SU-DHL-6 (cell line): ENCODE results near the gene SLC19A1.

ENCODE experiments used
- H2AFZ ChIP-seq: fragments of 200-600 bp; sonication (generic); 2 replicates; pipeline ENCODE4 v1.6.1; 2014; ENCODE audit warnings: low read depth, mild to moderate bottlenecking, moderate library complexity, mixed read lengths, antibody characterized with exemption, low read length; ENCODE audit not compliant: severe bottlenecking
- H3F3A ChIP-seq: fragments of 200-600 bp; shearing (Covaris generic); 2 replicates; pipeline ENCODE4 v1.6.0; 2016; ENCODE audit warnings: antibody characterized with exemption, mild to moderate bottlenecking; ENCODE audit not compliant: insufficient read depth
- H3K27ac ChIP-seq: fragments of 200-600 bp; sonication (generic); 2 replicates; pipeline ENCODE4 v1.5.1; 2016; ENCODE audit warnings: low read depth, mild to moderate bottlenecking, low read length, moderate library complexity, mixed read lengths
- H3K27me3 ChIP-seq: fragments of 200-600 bp; sonication (generic), shearing (Covaris generic); 2 replicates; pipeline ENCODE4 v1.6.0; 2014; ENCODE audit warnings: mild to moderate bottlenecking, low read length
- H3K36me3 ChIP-seq: fragments of 200-600 bp; sonication (generic); 2 replicates; pipeline ENCODE4 v1.6.1; 2014; ENCODE audit warnings: mild to moderate bottlenecking, low read length, mixed read lengths
- H3K4me2 ChIP-seq: fragments of 300-600, 200-600 bp; shearing (Covaris generic), sonication (generic); 2 replicates; pipeline ENCODE4 v1.6.0; 2014; ENCODE audit warnings: low read length, low read depth, mild to moderate bottlenecking; ENCODE audit not compliant: poor library complexity, severe bottlenecking
- H3K4me3 ChIP-seq: fragments of 200-600 bp; sonication (generic); 2 replicates; pipeline ENCODE4 v1.5.1; 2014; ENCODE audit warnings: antibody characterized with exemption, low read length, mild to moderate bottlenecking, mixed read lengths; ENCODE audit not compliant: insufficient read depth, poor library complexity, severe bottlenecking
- H3K79me2 ChIP-seq: fragments of 200-600 bp; sonication (generic); 2 replicates; pipeline ENCODE4 v1.6.1; 2014; ENCODE audit warnings: mild to moderate bottlenecking, low read length, moderate library complexity; ENCODE audit not compliant: insufficient read depth
- H3K9ac ChIP-seq: fragments of 200-600 bp; sonication (generic); 2 replicates; pipeline ENCODE4 v1.7.0; 2014; ENCODE audit warnings: mild to moderate bottlenecking, low read length
- H3K9me2 ChIP-seq: fragments of 200-600 bp; sonication (generic); replicated peaks from 2 replicates; pipeline ENCODE4 v1.6.1; 2014; ENCODE audit warnings: low read length; ENCODE audit not compliant: insufficient read depth
- H3K9me3 ChIP-seq: fragments of 200-600 bp; sonication (generic); 2 replicates; pipeline ENCODE4 v1.6.1; 2014; ENCODE audit warnings: low read length, mixed read lengths; ENCODE audit not compliant: insufficient read depth
- H4K20me1 ChIP-seq: fragments of 200-600 bp; sonication (generic); 2 replicates; pipeline ENCODE4 v1.6.1; 2014; ENCODE audit warnings: low read depth, mild to moderate bottlenecking, antibody characterized with exemption, low read length, moderate library complexity, mixed read lengths
- EZH2phosphoT487 ChIP-seq: fragments of 200-600 bp; sonication (generic), shearing (Covaris generic); conservative IDR thresholded peaks from 2 replicates; pipeline ENCODE4 v1.6.1; 2018; ENCODE audit warnings: mild to moderate bottlenecking, antibody characterized with exemption, low read length, moderate library complexity, mixed read lengths
- TF ChIP-seq, protein P1 (sequence below): fragments of 200-600 bp; sonication (generic); IDR thresholded peaks from one replicate; pipeline ENCODE4 v1.5.1; 2017; ENCODE audit warnings: antibody characterized with exemption, mild to moderate bottlenecking, low read length, moderate library complexity; ENCODE audit not compliant: insufficient read depth, poor library complexity, severe bottlenecking

SLC19A1 gene

DNA sequence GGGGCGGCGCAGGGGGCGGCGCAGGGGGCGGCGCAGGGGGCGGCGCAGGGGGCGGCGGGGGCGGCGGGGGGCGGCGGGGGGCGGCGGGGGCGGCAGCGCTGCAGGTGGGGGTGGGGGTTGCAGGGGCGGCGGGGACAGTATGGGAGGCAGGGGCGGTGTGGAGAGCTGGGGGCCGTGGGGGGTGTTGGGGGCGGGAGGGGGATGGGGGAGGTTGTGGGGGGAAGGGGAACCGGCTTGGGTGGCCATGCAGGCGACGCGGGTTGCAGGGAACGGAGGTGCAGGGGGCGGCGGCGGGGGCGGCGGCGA, 13.0 kb upstream of the SLC19A1 start:
- H3K4me3 ChIP-seq = no peak overlapping the region
- H3K9ac ChIP-seq = no peak overlapping the region
- no peaks in the 10 kb centered on the region for H3K79me2 ChIP-seq
- TF ChIP-seq, protein P1, sequence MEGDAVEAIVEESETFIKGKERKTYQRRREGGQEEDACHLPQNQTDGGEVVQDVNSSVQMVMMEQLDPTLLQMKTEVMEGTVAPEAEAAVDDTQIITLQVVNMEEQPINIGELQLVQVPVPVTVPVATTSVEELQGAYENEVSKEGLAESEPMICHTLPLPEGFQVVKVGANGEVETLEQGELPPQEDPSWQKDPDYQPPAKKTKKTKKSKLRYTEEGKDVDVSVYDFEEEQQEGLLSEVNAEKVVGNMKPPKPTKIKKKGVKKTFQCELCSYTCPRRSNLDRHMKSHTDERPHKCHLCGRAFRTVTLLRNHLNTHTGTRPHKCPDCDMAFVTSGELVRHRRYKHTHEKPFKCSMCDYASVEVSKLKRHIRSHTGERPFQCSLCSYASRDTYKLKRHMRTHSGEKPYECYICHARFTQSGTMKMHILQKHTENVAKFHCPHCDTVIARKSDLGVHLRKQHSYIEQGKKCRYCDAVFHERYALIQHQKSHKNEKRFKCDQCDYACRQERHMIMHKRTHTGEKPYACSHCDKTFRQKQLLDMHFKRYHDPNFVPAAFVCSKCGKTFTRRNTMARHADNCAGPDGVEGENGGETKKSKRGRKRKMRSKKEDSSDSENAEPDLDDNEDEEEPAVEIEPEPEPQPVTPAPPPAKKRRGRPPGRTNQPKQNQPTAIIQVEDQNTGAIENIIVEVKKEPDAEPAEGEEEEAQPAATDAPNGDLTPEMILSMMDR = no peak
- no peak for TF ChIP-seq EZH2phosphoT487
- no peak overlapping the region for H3K27ac ChIP-seq
- H4K20me1 ChIP-seq = no peaks in the 10 kb centered on the region
- no peaks in the 10 kb centered on the region for H3K9me2 ChIP-seq
- no peaks in the 10 kb centered on the region for H3F3A ChIP-seq
- H2AFZ ChIP-seq = no peak overlapping the region
- H3K36me3 ChIP-seq = no peaks in the 10 kb centered on the region
- no peaks in the 10 kb centered on the region for H3K27me3 ChIP-seq
- no peak overlapping the region for H3K4me2 ChIP-seq
- H3K9me3 ChIP-seq = no peaks in the 10 kb centered on the region

DNA sequence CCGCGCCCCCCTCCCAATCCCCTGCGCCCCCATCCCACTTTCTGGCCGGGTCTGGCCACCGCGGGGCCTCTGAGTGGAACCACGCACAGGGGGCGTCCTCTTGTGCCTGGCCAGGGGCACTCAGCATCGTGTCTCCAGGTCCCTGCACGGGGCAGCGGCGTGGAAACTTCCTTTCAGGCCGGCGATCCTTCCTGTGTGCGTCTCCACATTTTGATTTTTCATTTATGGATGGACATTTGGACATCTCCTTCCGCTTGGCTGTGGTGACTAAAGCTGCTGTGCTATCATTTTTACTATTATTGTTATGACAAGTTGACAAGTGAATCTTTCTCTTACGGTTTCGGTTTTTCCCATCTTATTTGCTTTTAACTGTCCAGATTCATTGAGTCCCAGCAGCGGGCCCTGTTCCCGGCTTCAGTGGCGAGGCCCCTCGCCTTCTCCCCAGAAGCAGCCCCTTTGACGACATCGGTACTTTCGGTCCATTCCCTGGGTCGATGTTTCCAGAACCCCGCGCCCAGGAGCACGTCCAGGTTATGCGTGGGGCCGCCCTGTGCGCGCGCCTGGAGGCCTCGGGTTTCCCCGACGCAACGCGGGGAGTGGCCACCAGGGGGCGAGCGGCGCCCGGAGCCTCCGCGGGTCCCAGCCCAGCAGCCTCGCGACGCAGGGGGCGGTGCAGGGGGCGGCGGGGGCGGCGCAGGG, 12.4 kb upstream of the SLC19A1 start:
- no peaks in the 10 kb centered on the region for H3K27me3 ChIP-seq
- no peaks in the 10 kb centered on the region for H3K9me2 ChIP-seq
- H3K4me3 ChIP-seq = peak overlapping the region; percentile 58
- H3K4me2 ChIP-seq = peak overlapping the region; percentile 65
- no peaks in the 10 kb centered on the region for H3K36me3 ChIP-seq
- no peaks in the 10 kb centered on the region for H3K79me2 ChIP-seq
- H3K9ac ChIP-seq = peak overlapping the region; percentile 54
- peak overlapping the region; percentile 72 for H2AFZ ChIP-seq
- H4K20me1 ChIP-seq = no peaks in the 10 kb centered on the region
- H3F3A ChIP-seq = no peaks in the 10 kb centered on the region
- H3K9me3 ChIP-seq = no peaks in the 10 kb centered on the region
- TF ChIP-seq EZH2phosphoT487 = no peak
- TF ChIP-seq, protein P1 = peak; percentile 55
- no peak overlapping the region for H3K27ac ChIP-seq

DNA sequence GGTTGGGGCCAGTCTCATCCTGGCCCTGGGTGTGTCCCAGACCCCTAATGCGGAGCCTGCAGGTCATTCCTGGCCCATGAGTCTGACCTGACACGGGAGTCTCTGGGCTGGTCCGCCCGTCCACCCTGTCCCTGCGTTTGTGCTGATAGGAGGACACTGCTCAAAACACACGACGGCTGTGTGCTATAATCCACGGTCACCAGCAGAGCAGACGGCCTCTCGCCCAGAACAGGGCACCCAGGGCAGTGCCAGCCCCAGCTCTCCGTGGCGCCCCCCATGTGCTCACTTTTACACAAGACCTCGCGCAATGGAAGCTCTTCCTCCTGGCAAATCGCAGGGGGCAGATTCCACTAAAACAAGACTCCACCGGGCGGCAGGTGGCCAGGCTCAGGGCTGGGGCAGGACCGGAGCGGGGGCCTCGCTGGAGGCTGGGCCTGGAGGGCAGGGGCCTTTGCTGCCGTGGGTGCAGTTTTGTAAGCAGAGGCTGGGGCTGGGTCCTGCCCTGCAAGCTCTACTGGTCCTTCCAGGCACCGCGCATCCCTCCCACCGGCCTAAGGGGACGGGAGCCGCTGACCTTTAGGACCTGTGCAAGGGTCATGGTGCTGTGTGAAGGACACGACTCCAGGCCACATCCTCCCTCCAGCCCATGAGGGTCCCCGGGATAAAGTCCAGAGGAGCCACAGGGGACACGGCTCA, 10.6 kb upstream of the SLC19A1 start:
- Histone ChIP-seq H3K9me2 (no peaks in the 10 kb centered on the region), H3K79me2 (no peaks in the 10 kb centered on the region), H3F3A (no peaks in the 10 kb centered on the region), H3K4me2 (no peak overlapping the region), H3K36me3 (no peaks in the 10 kb centered on the region), H3K27me3 (no peaks in the 10 kb centered on the region), H3K9me3 (no peaks in the 10 kb centered on the region), H4K20me1 (no peaks in the 10 kb centered on the region), H3K27ac (no peak overlapping the region), H3K4me3 (no peak overlapping the region), H2AFZ (no peak overlapping the region), H3K9ac (no peak overlapping the region)
- TF ChIP-seq EZH2phosphoT487 = no peak
- TF ChIP-seq, protein P1 = no peak
